HG02798 (cell line): Measurements from ENCODE around the gene LITAF.

Source experiments
- ATAC-seq: cut with Tn5 transposase; IDR thresholded peaks from one replicate; pipeline ENCODE4 v1.9.1; 2021; ENCODE audit warnings: mild to moderate bottlenecking; ENCODE audit not compliant: unreplicated experiment, poor library complexity

LITAF gene

GRCh38 chr16:11500700-11501346 is 85.9 kb downstream of the LITAF start:
- ATAC-seq, result no peak

GRCh38 chr16:11499295-11500089 is 87.2 kb downstream of the LITAF start:
- ATAC-seq, result no peak

- ATAC-seq, result no peak
Observed at GRCh38 chr16:11498683-11499082, 88.0 kb downstream of the LITAF start.

GRCh38 chr16:11497851-11498289 is 88.8 kb downstream of the LITAF start:
- ATAC-seq, result no peak
